HepG2 (cell line): ENCODE measurements around the gene TUBB3. TPM values are rescaled to one million over a fixed set of nuclear protein-coding genes. Genes with fewer than 3 reads are reported as not detected.

Experiments
- AHR ChIP-seq: IDR thresholded peaks from 2 replicates; pipeline ENCODE4 v1.6.1; 2018; ENCODE audit warnings: missing genetic modification reagents, missing compliant biosample characterization
- DMAP1 ChIP-seq: IDR thresholded peaks from 2 replicates; pipeline ENCODE4 v1.6.1; 2016
- ETV5 ChIP-seq: IDR thresholded peaks from 2 replicates; pipeline ENCODE4 v1.6.1; 2018; ENCODE audit warnings: missing biosample characterization, missing genetic modification reagents, inconsistent platforms, borderline replicate concordance
- IRF2 ChIP-seq: IDR thresholded peaks from 2 replicates; pipeline ENCODE4 v1.6.1; 2018; ENCODE audit warnings: missing genetic modification reagents, missing compliant biosample characterization
- MIER3 ChIP-seq: IDR thresholded peaks from 2 replicates; pipeline ENCODE4 v1.6.1; 2016; ENCODE audit warnings: missing compliant biosample characterization, borderline replicate concordance
- MIXL1 ChIP-seq: IDR thresholded peaks from 2 replicates; pipeline ENCODE4 v1.6.1; 2016
- NCOA5 ChIP-seq: sonication (generic); formaldehyde crosslinking; IDR thresholded peaks from 2 replicates; pipeline ENCODE4 v1.4.0; 2020; ENCODE audit warnings: missing genetic modification reagents
- PHF5A ChIP-seq: IDR thresholded peaks from one replicate; pipeline ENCODE4 v1.6.1; 2018; ENCODE audit warnings: low read depth, missing genetic modification reagents; ENCODE audit not compliant: unreplicated experiment
- TBL1XR1 ChIP-seq: fragments of 150-350 bp; IDR thresholded peaks from 2 replicates; pipeline ENCODE4 v1.6.1; 2014; ENCODE audit warnings: borderline replicate concordance, low read length; ENCODE audit not compliant: partially characterized antibody
- TEAD3 ChIP-seq: optimal IDR thresholded peaks from 2 replicates; pipeline ENCODE3; 2016; ENCODE audit warnings: borderline replicate concordance
- ZFYVE20 ChIP-seq: sonication (generic); formaldehyde crosslinking; IDR thresholded peaks from 2 replicates; pipeline ENCODE4 v1.8.0; 2023; ENCODE audit warnings: low read depth, mild to moderate bottlenecking, moderate library complexity, missing genetic modification reagents, borderline replicate concordance
- ZNF431 ChIP-seq: sonication (generic); formaldehyde crosslinking; IDR thresholded peaks from 2 replicates; pipeline ENCODE4 v1.9.0; 2022; ENCODE audit warnings: missing genetic modification reagents, low read depth, mild to moderate bottlenecking, borderline replicate concordance
- ZNF484 ChIP-seq: sonication (generic); formaldehyde crosslinking; IDR thresholded peaks from 2 replicates; pipeline ENCODE4 v1.5.1; 2020; ENCODE audit warnings: mild to moderate bottlenecking, low read depth, missing genetic modification reagents, borderline replicate concordance
- ZNF761 ChIP-seq: sonication (generic); formaldehyde crosslinking; conservative IDR thresholded peaks from 2 replicates; pipeline ENCODE4 v1.4.0; 2020; ENCODE audit warnings: mild to moderate bottlenecking, missing genetic modification reagents
- polyA plus RNA-seq, 8 experiments: library from polyadenylated mRNA; depleted of rRNA in 3 of 8; stranded (reverse) in 7 of 8; unstranded in 1 of 8; fragments of >200 nt; fragmentation: Illumina TruSeq in 4 of 8; extraction: Trizol in 4 of 8; gene quantifications; 2 replicates each; pipeline versions ENCODE4 v1.2.1 to v1.2.3, GENCODE V29; 2011 to 2016; ENCODE audit warnings: low read depth in 4 of 8, missing spikeins in 1 of 8, mixed read lengths in 1 of 8; ENCODE audit not compliant: insufficient read depth in 1 of 8
- total RNA-seq, 5 experiments: library from RNA; depleted of rRNA; stranded (reverse); fragments of >200 nt; fragmentation: Illumina TruSeq; extraction: Trizol; gene quantifications; 2 replicates each; pipeline ENCODE4 v1.2.3, GENCODE V29; 2016; ENCODE audit warnings: low read depth in 1 of 5
- TF ChIP-seq, protein P1 (sequence below): sonication (generic); formaldehyde crosslinking; IDR thresholded peaks from 2 replicates; pipeline ENCODE4 v1.4.0; 2020; ENCODE audit warnings: mild to moderate bottlenecking, missing genetic modification reagents
- TF ChIP-seq, protein P2 (sequence below): sonication (generic); IDR thresholded peaks from 2 replicates; pipeline ENCODE4 v1.6.1; 2016; ENCODE audit warnings: low read depth, borderline replicate concordance
- TF ChIP-seq, protein P3 (sequence below): sonication (generic); formaldehyde crosslinking; IDR thresholded peaks from 2 replicates; pipeline ENCODE4 v1.4.0; 2020; ENCODE audit warnings: missing genetic modification reagents
- TF ChIP-seq, protein P4 (sequence below): fragments of 450-650 bp; IDR thresholded peaks from 2 replicates; pipeline ENCODE4 v1.6.1; 2016
- TF ChIP-seq, protein P5 (sequence below): sonication (generic); formaldehyde crosslinking; conservative IDR thresholded peaks from 2 replicates; pipeline ENCODE4 v1.8.0; 2022; ENCODE audit warnings: mild to moderate bottlenecking, moderate library complexity, missing genetic modification reagents

The TUBB3 gene
- total and polyA plus RNA-seq, 2 of the 13 experiments (the other 11 are each of a cell fraction or from before 2014, with no cell fraction given): 110 to 185 TPM

DNA sequence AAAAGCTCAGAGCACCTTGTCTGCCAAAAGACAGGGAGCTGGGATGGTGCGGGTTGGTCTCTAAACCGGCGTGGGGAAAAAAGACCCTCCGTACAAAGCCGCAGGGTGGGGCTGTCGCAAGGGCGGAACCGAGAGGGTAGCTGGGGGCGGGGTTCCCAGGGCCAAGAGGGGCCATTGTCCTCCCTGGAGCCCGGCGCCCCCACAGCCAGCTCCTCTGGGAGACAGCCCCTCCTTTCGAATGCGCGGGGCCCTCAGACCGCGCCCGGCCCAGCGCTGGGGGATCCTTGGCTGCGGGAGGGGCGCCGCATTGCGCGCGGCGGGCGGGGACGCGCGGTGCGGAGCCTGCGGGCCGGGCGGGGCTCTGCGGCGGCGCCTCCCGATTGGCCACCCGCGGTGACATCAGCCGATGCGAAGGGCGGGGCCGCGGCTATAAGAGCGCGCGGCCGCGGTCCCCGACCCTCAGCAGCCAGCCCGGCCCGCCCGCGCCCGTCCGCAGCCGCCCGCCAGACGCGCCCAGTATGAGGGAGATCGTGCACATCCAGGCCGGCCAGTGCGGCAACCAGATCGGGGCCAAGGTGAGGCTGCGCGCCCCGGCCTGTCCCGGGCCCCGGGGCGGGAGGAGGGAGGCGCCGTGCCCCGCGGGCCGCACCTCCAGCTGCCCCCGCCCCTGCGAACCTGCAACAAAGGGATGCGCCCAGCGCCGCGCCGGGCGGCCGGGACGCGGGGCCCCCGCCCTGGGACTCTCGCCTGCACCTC is at the start of gene TUBB3 (continued):
- TF ChIP-seq, protein P1, sequence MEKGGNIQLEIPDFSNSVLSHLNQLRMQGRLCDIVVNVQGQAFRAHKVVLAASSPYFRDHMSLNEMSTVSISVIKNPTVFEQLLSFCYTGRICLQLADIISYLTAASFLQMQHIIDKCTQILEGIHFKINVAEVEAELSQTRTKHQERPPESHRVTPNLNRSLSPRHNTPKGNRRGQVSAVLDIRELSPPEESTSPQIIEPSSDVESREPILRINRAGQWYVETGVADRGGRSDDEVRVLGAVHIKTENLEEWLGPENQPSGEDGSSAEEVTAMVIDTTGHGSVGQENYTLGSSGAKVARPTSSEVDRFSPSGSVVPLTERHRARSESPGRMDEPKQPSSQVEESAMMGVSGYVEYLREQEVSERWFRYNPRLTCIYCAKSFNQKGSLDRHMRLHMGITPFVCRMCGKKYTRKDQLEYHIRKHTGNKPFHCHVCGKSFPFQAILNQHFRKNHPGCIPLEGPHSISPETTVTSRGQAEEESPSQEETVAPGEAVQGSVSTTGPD (CRISPR knock-in tag): no peak
- no peak; the same call in none of the 2 replicates for TF ChIP-seq DMAP1 (CRISPR knock-in tag)
- 0 out of 2 replicates have a peak, but pooled peaks have one; percentile 31 for TF ChIP-seq MIXL1
- no peak for TF ChIP-seq PHF5A (CRISPR knock-in tag)
- no peak for TF ChIP-seq TEAD3 (CRISPR knock-in tag)
- peak; percentile 50 for TF ChIP-seq AHR (CRISPR knock-in tag)
- no peak for TF ChIP-seq TBL1XR1
- TF ChIP-seq, protein P2, sequence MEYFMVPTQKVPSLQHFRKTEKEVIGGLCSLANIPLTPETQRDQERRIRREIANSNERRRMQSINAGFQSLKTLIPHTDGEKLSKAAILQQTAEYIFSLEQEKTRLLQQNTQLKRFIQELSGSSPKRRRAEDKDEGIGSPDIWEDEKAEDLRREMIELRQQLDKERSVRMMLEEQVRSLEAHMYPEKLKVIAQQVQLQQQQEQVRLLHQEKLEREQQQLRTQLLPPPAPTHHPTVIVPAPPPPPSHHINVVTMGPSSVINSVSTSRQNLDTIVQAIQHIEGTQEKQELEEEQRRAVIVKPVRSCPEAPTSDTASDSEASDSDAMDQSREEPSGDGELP: no peak
- peak; percentile 16; the same call in 1 of the 2 replicates for TF ChIP-seq ETV5
- TF ChIP-seq, protein P3, sequence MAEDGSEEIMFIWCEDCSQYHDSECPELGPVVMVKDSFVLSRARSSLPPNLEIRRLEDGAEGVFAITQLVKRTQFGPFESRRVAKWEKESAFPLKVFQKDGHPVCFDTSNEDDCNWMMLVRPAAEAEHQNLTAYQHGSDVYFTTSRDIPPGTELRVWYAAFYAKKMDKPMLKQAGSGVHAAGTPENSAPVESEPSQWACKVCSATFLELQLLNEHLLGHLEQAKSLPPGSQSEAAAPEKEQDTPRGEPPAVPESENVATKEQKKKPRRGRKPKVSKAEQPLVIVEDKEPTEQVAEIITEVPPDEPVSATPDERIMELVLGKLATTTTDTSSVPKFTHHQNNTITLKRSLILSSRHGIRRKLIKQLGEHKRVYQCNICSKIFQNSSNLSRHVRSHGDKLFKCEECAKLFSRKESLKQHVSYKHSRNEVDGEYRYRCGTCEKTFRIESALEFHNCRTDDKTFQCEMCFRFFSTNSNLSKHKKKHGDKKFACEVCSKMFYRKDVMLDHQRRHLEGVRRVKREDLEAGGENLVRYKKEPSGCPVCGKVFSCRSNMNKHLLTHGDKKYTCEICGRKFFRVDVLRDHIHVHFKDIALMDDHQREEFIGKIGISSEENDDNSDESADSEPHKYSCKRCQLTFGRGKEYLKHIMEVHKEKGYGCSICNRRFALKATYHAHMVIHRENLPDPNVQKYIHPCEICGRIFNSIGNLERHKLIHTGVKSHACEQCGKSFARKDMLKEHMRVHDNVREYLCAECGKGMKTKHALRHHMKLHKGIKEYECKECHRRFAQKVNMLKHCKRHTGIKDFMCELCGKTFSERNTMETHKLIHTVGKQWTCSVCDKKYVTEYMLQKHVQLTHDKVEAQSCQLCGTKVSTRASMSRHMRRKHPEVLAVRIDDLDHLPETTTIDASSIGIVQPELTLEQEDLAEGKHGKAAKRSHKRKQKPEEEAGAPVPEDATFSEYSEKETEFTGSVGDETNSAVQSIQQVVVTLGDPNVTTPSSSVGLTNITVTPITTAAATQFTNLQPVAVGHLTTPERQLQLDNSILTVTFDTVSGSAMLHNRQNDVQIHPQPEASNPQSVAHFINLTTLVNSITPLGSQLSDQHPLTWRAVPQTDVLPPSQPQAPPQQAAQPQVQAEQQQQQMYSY (CRISPR knock-in tag): no peak
- peak; percentile 60 for TF ChIP-seq IRF2 (CRISPR knock-in tag)
- TF ChIP-seq ZNF431 (CRISPR knock-in tag): peak; percentile 99
- TF ChIP-seq, protein P4, sequence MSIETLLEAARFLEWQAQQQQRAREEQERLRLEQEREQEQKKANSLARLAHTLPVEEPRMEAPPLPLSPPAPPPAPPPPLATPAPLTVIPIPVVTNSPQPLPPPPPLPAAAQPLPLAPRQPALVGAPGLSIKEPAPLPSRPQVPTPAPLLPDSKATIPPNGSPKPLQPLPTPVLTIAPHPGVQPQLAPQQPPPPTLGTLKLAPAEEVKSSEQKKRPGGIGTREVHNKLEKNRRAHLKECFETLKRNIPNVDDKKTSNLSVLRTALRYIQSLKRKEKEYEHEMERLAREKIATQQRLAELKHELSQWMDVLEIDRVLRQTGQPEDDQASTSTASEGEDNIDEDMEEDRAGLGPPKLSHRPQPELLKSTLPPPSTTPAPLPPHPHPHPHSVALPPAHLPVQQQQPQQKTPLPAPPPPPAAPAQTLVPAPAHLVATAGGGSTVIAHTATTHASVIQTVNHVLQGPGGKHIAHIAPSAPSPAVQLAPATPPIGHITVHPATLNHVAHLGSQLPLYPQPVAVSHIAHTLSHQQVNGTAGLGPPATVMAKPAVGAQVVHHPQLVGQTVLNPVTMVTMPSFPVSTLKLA: no peak
- TF ChIP-seq MIER3 (CRISPR knock-in tag): no peak
- TF ChIP-seq ZNF761: no peak; the same call in 1 of the 2 replicates
- no peak for TF ChIP-seq ZFYVE20
- TF ChIP-seq, protein P5, sequence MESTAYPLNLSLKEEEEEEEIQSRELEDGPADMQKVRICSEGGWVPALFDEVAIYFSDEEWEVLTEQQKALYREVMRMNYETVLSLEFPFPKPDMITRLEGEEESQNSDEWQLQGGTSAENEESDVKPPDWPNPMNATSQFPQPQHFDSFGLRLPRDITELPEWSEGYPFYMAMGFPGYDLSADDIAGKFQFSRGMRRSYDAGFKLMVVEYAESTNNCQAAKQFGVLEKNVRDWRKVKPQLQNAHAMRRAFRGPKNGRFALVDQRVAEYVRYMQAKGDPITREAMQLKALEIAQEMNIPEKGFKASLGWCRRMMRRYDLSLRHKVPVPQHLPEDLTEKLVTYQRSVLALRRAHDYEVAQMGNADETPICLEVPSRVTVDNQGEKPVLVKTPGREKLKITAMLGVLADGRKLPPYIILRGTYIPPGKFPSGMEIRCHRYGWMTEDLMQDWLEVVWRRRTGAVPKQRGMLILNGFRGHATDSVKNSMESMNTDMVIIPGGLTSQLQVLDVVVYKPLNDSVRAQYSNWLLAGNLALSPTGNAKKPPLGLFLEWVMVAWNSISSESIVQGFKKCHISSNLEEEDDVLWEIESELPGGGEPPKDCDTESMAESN (CRISPR knock-in tag): peak; percentile 84
- no peak for TF ChIP-seq NCOA5 (CRISPR knock-in tag)
- TF ChIP-seq ZNF484 (CRISPR knock-in tag): no peak
